Tibial nerve (tissue), 3 donors: ENCODE results near the gene PSTPIP2.

Experiments used
- POLR2A ChIP-seq, 2 donors: fragments of 450-650 bp; IDR thresholded peaks; one replicate each; pipeline ENCODE4 v1.6.1; 2017; ENCODE audit warnings: antibody characterized with exemption in 2 of 2, mild to moderate bottlenecking in 2 of 2, moderate library complexity in 2 of 2
- TF ChIP-seq, protein P1 (sequence below), 5 experiments: fragments of 200-600 bp in 3 of 5; fragments of 450-650 bp in 2 of 5; sonication (generic) in 3 of 5; IDR thresholded peaks; one replicate each; pipeline ENCODE4 v1.5.1; 2016 to 2019; ENCODE audit warnings: antibody characterized with exemption in 5 of 5, mild to moderate bottlenecking in 3 of 5, moderate library complexity in 2 of 5

DNA sequence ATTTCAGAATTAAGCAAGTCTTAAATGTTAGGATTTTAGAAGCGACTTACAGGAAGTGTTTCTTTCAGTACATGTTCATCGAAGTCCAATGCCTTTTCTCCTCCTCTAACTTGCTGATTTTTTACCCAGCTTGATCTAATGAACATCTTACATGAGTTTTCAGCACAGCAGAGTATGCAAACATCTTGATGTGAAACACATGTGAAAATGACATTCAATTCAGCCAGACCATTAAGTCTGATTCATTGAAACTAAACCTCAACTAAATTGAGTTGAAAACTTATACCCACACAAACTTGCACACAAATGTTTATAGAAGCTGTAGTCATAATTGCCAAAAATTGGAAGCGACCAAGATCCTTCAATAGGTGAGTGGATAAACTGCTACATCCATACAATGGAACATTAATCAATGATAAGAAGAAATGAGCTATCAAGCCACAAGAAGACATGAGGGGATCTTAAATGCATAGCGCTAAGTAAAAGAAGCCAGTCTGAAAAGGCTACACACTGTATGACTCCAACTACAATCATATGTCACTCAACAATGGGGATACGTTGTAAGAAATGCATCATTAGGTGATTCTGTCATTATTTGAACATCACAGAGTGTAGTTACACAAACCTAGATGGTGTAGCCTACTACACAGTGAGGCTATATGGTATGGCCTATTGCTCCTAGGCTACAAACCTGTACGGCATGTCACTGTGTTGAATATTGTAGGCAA lies 18.5 kb downstream of the PSTPIP2 start:
- TF ChIP-seq, protein P1, sequence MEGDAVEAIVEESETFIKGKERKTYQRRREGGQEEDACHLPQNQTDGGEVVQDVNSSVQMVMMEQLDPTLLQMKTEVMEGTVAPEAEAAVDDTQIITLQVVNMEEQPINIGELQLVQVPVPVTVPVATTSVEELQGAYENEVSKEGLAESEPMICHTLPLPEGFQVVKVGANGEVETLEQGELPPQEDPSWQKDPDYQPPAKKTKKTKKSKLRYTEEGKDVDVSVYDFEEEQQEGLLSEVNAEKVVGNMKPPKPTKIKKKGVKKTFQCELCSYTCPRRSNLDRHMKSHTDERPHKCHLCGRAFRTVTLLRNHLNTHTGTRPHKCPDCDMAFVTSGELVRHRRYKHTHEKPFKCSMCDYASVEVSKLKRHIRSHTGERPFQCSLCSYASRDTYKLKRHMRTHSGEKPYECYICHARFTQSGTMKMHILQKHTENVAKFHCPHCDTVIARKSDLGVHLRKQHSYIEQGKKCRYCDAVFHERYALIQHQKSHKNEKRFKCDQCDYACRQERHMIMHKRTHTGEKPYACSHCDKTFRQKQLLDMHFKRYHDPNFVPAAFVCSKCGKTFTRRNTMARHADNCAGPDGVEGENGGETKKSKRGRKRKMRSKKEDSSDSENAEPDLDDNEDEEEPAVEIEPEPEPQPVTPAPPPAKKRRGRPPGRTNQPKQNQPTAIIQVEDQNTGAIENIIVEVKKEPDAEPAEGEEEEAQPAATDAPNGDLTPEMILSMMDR (IDR thresholded peaks at IDR 0.05) = no peak
- TF ChIP-seq POLR2A (IDR thresholded peaks at IDR 0.05) = no peak
